Stimulated activated CD4-positive, alpha-beta T cell treated with anti-CD3 and anti-CD28 coated beads, Interleukin-15, amount 100 ng/mL, for 48 hours (primary cell): ENCODE data around the gene PXDC1.
"Not testable (repeated sequence)": the region's sequence is repeated elsewhere in the genome, so short reads cannot be mapped to it uniquely, and the experiment has no call there.

Source experiments
- DNase-seq, 2 donors: peaks; one replicate each; pipeline ENCODE4 v3.0.0-alpha.2; 2020; ENCODE audit warnings: low read depth in 2 of 2

Gene PXDC1

DNA sequence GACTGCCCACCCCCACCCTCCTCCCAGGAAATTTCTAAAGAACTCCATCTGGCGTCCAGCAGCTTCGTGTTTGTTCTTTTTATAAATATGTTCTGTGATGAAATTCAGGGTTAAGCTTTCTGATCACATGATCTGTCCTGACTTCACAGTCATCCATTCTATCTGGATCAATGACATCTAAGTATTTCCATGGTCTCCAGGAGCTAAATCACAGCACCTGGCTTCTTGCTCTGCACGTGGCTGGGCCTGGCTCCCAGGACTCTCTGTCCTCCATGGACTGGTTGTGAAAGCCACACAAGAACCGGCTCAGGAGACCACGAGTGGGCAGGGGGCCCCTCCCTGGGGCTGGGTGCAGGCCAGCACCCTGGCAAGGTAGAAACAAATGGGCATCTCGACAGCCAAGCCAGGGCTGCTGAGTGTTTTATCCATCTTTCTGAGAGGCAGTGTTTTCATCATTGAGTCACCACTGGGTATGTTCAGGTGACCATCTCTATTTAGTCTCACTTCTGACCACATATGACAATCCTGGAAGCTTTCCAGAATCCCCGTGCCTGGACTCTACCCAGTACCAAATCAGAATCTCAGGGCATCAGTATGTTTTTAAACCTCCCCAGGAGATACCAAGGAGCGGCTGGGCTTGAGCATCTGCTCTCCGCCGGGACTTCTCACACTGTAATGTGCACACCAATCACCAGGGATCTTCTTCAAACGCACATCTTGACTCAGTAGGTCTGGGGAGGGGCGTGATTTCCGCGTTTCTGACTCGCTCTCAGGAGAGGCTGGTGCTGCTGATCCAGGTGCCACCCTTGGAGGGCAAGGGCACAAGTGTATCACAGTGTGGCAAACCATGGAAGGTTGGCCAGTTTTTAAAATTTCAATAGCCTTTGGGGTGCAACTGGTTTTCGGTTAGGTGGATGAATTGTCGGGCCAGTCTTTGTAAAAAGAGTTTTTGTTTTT, 31.6 kb upstream of the PXDC1 start:
- DNase-seq: no peak

DNA sequence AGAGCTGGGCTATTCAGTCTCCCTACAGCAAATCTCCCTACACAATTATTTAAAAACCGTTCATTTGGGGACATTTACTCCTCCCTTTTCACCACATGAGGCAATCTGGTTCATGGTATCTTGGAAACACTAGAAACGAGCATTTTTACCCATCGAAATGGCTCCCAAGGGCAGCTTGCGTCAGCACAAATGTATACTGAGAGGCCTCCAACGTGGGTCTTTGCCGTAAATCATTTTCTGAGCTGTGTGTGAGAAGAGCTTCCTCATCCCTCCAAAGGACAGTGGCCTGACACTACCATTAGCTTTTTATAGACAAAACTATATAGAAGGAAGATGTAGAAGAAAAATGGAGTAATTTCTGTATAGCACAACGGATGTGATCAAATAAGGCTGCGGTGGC, 30.0 kb upstream of the PXDC1 start:
- no peak for DNase-seq

DNA sequence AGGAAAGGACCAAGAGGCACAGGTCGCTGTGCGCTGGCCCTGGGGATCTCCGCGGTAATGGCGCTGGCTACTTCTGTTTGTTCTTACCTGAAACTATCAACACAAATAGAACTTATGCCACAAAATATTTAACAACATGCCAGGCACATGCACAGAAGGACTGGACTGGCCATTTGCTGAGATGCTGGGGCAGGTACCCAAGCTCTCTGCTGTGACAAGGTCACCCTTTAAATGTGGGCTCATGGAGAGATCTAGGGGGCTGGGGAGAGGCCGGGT, 28.0 kb upstream of the PXDC1 start:
- no peak for DNase-seq

DNA sequence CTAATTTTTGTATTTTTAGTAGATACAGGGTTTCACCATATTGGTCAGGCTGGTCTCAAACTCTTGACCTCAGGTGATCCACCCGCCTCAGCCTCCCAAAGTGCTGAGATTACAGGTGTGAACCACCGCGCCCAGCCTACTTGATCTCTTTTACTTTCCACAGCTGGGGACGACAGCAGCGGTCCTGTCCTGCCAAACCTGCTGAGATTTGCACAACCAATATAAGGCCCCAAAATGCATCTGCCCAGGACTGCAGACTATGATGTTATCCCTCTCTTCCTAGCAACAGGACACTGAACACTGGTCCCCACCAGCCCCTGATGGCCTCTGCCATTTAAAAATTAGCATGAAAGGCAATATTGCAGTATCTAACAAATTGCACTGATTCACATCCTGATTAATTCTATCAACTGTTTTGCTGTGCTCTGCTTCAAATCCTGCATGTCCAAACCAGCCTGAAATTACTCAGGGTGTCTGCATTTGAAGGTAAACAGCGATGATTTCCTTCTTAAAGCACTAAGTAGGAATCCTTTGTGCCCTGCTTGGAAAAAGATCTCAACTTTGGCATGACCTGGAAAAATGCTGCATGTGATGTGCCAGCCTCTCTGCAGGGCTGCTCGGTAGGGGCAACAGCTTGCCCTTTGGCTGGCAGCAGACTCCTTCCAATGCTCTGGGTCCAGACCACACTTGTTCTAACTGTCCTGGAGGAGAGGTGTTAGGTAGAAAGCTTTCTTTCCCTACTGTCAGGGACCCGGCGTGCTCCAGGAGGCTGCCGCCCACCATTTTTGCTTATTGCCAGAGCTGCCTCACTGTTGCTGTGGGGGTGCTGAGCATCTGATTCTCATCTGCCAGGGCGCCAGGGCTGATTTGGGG, 27.4 kb upstream of the PXDC1 start:
- no peak for DNase-seq

DNA sequence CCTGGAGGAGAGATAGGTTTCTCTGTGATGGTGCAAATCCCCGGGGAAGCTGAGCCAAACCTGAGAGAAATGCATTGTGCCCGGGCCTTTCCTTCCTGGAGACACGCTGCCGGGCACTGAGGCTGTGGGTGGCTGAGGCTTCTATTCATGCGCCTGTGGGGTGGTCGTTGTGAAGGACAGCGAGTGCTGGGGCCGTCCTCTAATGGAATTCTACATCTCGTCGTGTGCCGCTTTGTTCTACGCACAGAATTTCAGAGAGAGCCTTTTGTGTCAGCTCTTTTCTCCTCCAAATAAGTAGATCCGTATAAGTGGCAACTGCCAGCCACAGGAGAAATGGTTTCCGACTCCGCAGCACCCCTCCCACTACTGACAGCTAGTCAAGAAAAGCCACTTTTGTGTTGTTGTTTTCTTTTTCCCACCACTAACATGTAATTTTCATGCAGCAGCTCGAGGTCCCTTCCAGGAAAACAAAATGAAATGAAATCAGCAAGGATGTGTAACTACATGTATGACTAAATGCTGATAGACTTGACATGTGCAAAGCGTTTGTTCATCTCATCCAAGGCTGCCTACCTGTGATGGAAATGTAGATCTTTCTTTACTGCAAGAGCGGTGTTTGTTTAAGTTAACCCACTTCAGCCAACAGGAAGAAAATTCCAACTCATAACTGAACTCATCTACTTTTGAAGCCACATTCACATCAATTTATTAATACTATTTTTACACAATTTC, 26.4 kb upstream of the PXDC1 start:
- DNase-seq: no peak

DNA sequence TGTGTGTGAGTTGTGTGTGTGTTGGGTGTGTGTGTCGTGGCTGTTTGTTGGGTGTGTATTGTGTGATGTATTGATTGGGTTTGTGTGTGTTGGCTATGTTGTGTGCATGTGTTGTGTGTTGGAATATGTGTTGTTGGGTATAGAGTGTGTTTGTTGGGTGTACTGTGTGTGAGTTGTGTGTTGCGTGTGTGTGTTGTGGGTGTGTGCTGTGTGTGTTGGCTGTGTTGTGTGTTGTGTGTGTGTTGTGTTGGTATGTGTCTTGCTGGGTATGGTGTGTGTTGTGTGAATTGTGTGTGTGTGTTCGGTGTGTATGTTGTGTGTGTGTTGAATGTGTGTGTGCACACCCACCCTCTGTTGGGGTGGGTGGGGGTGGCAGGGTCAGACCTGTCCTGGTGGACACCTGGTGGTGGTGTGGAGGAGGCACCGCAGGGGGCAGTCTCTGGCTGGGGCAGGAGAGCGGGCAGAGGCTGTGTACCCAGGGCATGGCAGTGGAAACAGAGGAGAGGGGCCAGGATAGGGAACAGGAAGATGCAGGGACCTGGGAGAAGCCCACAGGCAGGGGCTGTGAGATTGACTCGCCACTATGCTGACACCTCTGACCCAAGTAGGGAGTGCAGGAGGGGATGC, 25.5 kb upstream of the PXDC1 start:
- no peak for DNase-seq

DNA sequence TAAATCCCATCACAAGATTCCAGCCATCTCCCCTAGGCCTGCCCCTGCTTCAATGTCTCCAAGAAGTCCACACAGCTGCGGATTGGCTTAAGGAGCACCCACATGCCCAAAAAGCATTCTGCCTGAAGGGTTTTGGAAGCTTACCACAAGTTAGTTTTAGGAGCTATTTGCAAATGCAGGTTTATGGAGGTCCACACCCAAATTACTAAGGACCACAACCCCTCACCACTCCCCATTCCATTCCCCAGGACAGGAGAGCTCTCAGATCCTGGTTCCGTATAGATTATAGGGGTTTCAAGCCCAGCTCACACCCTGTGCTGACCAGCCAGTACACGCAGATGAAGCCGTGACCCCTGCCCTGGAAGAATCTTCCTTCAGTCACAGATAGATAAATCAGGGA, 24.3 kb upstream of the PXDC1 start:
- DNase-seq: no peak

DNA sequence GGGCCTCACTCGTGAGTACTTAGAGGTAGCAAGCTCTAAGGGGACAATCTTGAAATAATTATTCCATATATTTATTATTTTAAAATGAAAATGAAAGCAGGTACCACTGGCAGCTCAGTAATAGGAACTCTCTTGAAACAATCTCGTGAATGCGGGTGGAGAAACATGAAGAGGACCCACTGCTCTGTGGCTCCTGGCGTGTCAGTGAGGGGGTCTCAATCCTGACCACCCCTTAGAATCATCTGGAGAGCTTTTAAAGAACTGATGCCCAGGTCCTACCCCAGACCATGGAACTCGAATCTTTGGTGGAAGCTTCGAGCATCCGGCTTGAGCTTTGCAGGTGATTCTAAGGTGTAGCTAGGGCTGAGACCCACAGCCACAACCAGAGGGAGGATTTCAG, 23.9 kb upstream of the PXDC1 start:
- DNase-seq: no peak

DNA sequence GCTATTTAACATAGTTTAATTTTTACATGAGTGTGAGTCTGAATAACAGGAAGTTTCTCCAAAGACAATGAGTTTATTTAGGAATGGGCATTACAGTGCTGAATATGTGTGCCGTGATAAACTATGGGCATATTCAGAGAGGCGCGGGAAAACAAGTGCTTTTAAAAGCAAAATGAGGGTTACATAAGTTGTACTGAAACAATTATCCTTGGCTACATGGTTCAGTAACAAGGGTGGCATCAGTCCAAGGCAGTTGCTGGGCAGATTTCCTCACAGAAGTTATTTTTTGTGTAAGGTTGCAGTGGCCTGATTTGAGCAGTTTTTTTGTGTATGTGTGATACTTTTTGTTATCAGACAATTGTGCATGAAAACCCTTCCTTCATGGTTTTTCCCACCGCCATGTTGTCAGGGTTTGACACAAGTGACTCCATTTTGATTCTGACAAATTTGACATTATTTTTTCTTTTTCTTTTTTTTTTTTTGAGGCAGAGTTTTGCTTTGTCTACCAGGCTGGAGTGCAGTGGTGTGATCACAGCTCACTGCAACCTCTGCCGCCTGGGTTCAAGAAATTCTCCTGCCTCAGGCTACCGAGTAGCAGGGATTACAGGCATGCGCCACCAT, 22.3 kb upstream of the PXDC1 start:
- no peak for DNase-seq

DNA sequence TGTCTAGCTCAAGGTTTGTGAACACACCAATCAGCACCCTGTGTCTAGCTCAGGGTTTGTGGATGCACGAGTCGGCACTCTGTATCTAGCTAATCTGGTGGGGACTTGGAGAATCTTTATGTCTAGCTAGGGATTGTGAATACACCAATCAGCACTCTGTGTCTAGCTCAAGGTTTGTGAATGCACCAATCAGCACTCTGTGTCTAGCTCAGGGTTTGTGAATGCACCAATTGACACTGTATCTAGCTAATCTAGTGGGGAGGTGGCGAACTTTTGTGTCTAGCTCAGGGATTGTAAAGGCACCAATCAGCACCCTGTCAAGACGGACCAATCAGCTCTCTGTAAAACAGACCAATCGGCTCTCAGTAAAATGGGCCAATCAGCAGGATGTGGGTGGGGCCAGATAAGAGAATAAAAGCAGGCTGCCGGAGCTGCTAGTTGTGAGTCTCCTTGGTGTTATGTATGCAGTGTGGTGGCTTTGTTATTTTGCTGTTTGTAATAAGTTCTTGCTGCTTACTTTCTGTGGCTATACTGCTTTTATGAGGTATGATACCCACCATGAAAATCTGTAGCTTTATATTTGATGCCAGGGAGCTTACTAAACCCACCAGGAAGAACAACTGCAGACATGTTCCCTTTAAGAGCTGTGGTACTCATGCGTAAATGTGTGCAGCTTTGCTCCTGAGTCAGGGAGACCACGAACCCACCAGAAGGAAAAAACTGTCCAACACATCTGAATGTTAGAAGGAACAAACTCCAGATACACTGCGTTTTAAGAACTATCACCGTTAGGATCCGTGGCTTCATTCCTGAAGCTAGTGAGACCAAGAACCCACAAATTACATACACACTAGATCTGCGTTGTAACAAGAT, 20.9 kb upstream of the PXDC1 start:
- not testable (repeated sequence) for DNase-seq

DNA sequence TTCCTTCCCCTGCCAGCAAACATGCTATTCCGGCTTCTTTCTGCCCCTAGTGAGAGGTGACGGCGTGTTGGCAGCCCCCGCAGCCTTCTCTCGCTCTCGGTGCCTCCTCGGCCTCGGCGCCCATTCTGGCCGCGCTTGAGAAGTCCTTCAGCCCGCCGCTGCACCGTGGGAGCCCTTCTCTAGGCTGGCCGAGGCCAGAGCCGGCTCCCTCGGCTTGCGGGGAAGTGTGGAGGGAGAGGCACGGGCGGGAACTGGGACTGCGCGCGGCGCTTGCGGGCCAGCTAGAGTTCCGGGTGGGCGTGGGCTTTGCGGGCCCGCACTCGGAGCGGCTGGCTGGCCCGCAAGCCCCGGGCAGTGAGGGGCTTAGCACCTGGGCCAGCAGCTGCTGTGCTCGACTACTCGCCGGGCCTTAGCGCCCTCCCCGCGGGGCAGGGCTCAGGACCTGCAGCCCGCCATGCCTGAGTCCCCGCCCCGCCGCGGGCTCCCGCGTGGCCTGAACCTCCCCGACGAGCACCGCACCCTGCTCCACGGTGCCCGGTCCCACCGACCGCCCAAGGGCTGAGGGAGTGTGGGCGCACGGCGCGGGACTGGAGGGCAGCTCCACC, 20.0 kb upstream of the PXDC1 start:
- no peak for DNase-seq

DNA sequence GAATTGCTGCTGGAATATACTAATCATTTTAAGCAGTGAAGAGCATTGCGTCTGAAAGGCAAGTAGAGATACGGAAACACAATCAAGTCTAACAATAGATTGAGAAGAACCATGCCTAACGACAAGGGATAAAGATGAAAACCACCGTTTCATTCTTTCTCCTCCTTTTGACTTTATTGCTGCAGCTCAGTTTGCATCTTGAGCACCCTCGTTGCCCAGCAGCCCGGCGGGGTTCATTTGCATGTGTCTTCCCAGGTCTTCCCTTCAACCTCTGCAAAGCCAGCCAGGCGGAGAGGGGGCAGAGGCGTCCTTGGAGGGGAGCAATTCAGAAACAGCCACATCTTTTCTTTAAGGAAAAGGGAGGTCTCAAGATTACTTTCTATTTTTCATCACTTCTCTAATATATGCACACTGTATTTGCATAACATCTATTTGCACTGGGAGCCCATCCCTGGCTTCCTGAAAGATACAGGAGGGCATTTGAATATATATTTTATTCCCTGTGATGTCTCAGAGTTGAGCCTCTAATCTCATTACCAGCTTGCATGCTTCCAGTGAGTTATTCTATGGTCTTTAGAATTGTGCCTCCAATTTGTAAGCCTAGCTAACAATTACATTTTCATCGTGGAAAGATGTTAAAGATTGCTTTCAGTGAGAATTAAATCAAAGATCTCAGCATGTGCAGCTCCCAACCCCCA, 18.7 kb upstream of the PXDC1 start:
- DNase-seq: no peak

DNA sequence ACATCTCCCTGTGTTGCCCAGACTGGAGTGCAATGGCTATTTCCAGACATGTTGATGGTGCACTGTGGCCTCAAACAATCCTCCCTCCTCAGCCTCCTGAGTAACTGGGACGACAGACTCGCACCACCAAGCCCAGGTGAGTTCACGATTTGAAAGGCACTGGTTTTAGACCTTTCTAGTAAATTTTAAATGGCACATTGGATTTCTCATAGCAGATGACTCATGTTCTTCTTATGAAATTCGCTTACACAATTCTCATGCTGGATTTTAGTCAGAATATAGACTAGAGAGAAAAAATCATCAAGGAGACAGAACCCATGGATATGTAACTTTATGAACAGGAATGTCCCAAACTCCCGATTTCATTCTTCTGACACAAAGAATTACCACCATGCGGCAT, 18.1 kb upstream of the PXDC1 start:
- DNase-seq: no peak

DNA sequence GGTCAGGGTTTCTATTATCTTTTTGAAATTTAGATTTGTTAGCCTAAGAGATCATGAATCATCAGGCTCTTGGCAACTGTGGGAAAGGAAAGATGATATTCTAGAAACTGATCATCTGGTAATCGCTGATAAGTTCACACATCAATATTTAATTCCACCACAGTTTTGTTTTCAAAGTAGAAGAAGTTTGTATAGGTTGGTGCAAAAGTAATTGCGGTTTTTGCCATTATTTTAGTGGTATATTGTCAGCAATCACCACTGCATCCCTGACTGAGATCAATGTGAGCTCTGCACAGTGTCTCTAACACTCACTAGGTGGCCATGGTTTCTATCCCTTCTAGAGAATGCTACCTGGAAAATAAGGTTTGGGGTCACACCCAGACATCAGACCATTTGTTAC, 17.0 kb upstream of the PXDC1 start:
- DNase-seq: no peak

DNA sequence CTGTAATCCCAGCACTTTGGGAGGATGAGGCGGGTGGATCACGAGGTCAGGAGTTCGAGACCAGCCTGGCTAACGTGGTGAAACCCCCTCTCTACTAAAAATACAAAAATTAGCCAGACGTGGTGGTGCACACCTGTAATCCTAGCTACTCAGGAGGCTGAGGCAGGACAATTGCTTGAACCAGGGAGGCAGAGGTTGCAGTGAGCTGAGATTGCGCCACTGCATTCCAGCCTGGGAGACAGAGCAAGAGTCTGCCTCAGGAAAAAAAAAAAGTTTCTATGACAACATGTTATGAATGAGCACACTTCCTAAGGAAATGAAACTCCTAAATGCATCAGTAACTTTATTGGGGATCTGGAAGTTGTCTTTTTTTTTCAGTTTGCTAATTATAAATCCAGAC, 16.0 kb upstream of the PXDC1 start:
- not testable (repeated sequence) for DNase-seq

DNA sequence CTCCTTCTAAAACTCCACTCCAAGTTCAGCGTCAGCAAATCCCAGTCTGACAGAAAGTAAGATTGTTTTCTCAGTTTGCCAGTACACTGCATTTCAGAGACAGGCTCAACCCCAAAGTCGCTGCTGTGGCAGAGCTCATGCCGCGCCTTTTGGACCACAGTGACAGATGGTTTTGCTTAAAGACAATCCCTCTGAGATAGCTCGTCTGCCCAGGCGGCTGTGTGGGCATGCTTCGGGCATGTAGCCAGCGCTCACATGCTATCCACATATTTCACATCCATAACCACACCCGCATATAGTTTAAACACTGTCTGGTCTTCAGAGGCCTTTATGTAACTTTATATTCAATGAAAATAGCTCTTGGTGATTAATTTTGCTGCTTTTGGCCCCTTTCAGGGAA, 14.7 kb upstream of the PXDC1 start:
- no peak for DNase-seq

DNA sequence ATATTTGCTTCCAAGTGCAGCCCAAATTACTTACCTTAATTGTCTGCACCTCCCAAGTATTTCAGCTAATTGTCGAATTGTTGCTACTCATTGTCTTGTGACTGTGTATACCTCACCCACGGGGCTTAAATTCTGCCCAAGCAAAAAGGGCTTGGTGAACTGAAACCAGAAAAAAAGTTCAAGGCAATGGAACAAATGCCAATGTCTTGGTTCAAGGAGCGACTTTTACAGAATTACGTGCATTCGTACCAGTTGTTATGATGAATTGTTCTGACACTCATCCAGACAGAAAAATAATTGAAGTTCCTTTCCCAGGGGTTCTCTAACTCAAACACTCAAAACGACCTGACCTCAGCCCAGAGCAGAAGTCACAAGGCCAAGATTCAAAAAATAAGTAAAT, 13.9 kb upstream of the PXDC1 start:
- DNase-seq: no peak

DNA sequence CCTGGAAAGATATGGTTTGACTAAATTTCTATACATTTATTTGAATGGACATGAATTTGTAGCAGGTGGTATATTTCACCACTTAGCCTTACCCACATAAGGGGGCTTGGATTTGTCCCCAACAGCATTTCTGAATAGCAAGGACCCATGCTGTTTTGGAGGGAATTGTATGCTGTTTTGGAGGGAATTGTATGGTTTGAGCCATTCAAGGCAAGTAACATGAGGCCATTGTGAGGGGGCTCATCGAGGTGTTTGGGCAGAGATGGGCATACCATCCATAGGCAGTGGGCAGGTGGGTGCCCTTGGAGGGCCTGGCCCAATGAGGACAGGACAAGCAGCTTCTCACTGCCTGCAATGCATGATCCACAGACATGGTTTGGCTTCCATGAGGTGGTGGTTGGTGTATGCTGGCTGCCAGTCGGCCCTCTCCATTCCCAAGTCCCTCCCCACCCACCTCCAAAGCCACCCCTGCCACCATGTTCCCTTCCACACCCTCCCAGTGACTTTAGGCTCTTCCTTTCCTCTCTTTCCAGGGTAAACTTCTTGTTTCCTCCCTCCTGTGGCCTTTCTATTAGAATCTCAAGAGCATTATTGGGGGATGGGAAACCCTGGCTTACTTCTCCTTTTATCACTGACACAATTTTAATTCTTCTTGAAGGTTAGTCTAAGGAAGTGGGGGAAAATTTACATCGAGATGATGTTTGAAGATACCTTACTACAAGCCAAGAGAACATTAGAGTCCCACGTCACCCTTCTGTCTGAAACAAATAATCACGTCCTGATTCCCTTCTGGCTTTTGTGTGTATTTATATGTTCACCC, 13.2 kb upstream of the PXDC1 start:
- no peak for DNase-seq

DNA sequence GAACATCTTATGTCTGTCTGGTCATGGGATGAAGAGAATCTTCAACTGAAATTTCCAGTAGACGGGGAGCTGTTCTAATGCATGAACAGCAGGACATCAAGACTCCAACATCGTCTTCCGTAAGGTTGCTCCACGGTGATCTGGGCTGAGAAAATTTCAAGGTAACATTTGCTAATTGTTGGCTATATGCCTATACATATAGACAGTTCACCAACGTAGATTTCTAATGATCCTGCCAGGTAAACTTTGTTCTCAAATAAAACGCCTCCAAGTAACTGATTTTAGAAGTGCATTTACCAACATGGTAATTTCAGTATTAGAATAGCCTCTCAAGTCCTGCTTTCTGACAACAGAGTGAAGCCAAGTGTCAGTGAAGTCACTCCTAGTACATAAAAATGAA, 11.3 kb upstream of the PXDC1 start:
- no peak for DNase-seq
